ENCODE results near the gene EDN1. TPM values are rescaled to one million over a fixed set of nuclear protein-coding genes. Genes with fewer than 3 reads are reported as not detected.

Gene EDN1
- total and polyA plus RNA-seq, 10 of the 15 experiments (the other 5 are each of a cell fraction or from before 2014, with no cell fraction given), result 2.0 to 6.6 (median 3.1) TPM

DNA sequence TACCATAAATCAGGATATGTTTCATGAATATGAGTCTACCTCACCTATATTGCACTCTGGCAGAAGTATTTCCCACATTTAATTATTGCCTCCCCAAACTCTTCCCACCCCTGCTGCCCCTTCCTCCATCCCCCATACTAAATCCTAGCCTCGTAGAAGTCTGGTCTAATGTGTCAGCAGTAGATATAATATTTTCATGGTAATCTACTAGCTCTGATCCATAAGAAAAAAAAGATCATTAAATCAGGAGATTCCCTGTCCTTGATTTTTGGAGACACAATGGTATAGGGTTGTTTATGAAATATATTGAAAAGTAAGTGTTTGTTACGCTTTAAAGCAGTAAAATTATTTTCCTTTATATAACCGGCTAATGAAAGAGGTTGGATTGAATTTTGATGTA lies 6.4 kb downstream of the EDN1 start:
- H2AFZ ChIP-seq (ENCODE audit: control insufficient read depth, low read depth, low read length), result no peak overlapping the region
- no peak for FAIRE-seq
- no peaks in the 10 kb centered on the region for H3K36me3 ChIP-seq (ENCODE audit: control insufficient read depth in 2 of 2, insufficient read depth in 2 of 2, low read length in 1 of 2)
- no peak for TF ChIP-seq SP1 (IDR thresholded peaks at IDR 0.05; ENCODE audit: low read depth, low read length)
- BruUV-seq (replicated peaks), result no TSS peak
- H3K27ac ChIP-seq (ENCODE audit: control insufficient read depth, insufficient read depth), result no peak overlapping the region
- no peak overlapping the region for H3K9ac ChIP-seq (ENCODE audit: control insufficient read depth, insufficient read depth, low read length)
- no peaks in the 10 kb centered on the region for H4K20me1 ChIP-seq (ENCODE audit: control insufficient read depth, insufficient read depth)
- no peak for DNase-seq (ENCODE audit: low read depth, low spot score)
- no peaks in the 10 kb centered on the region for H3K27me3 ChIP-seq (replicated peaks in 1 of 2; ENCODE audit: control insufficient read depth in 2 of 2, insufficient read depth in 2 of 2, low read length in 1 of 2)
- no peak overlapping the region for H3K4me3 ChIP-seq
- POLR2A ChIA-PET, result no interaction called here
- CTCF ChIA-PET, result interaction anchor here (2.5 to 9.2 kb wide), 5 partner anchors 16 to 306 kb away, joined by 8 to 64 read pairs (median 17); no protein-coding TSS in a partner anchor
- H3K9me3 ChIP-seq (replicated peaks; ENCODE audit: control insufficient read depth, insufficient read depth, low read length), result no peaks in the 10 kb centered on the region
- SMC1A ChIA-PET (ENCODE audit: uncharacterized antibody, unreplicated experiment), result interaction anchor here (0.8 to 8.2 kb wide), 5 partner anchors 10 to 640 kb away, joined by 3 to 70 read pairs (median 4); no protein-coding TSS in a partner anchor
- H3K4me1 ChIP-seq (ENCODE audit: control insufficient read depth, insufficient read depth, low read length), result peaks cover 5% of the 10 kb centered on the region
- peaks cover 8% of the 10 kb centered on the region for H3K79me2 ChIP-seq (ENCODE audit: control insufficient read depth, insufficient read depth, low read length)
- 81% methylated on average over 3 of the region's 3 CpGs for WGBS (ENCODE audit: insufficient coverage, insufficient replicate concordance, low lambda C conversion rate, missing lambda C conversion rate)
- in situ Hi-C loops (cut with MboI) (loop anchor here (5.0 kb wide), 1 partner anchor 301 kb away; no protein-coding TSS in a partner anchor), intact Hi-C loops (cut with micrococcal nuclease; ENCODE audit: unreplicated experiment) (no loop called here)
- no peak for ATAC-seq
- H3K4me2 ChIP-seq (ENCODE audit: control insufficient read depth, insufficient read depth), result no peak overlapping the region
- RAD21 ChIA-PET (ENCODE audit: unreplicated experiment), result interaction anchor here (1.1 to 2.3 kb wide), 4 partner anchors 185 to 298 kb away, joined by 3 to 8 read pairs (median 4); no protein-coding TSS in a partner anchor

DNA sequence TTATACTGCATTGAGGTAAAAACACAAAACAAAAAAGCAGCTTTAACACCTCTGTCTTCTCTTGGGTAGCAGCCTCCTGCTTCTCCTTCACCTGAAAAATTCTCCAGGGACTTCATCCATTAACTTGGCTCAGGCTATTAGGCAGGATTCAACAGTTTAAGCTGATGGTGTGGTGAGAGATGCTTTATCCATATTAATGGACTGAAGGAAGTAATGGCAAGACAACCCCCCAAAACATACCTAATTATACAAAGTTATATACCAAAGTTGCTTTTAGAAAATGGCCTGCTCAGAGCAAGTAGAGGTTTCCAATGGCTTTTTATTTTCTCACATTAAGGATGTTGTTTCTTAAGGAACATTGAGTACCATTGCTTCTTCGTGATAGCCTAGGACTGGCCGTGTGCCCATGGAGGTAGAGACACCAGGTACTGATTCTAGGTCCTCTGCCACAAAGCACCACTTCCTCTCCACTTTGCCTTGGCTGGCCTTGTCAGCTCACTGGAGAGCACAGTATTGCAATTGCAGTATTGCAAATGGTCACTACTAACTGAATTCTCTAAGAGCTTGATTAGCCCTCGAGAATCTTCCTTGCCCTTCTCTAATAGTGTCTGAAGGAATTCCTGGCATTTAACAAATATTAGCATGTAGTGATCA lies 7.3 kb downstream of the EDN1 start:
- Histone ChIP-seq H3K9ac (ENCODE audit: control insufficient read depth, insufficient read depth, low read length) (no peak overlapping the region), H3K27me3 (replicated peaks in 1 of 2; ENCODE audit: control insufficient read depth in 2 of 2, insufficient read depth in 2 of 2, low read length in 1 of 2) (no peaks in the 10 kb centered on the region), H3K4me1 (ENCODE audit: control insufficient read depth, insufficient read depth, low read length) (0 out of 2 replicates have a peak, but pooled peaks cover 2% of the 10 kb centered on the region), H3K36me3 (ENCODE audit: control insufficient read depth in 2 of 2, insufficient read depth in 2 of 2, low read length in 1 of 2) (no peaks in the 10 kb centered on the region), H2AFZ (ENCODE audit: control insufficient read depth, low read depth, low read length) (no peak overlapping the region), H3K4me3 (no peak overlapping the region), H3K9me3 (replicated peaks; ENCODE audit: control insufficient read depth, insufficient read depth, low read length) (no peaks in the 10 kb centered on the region), H3K79me2 (ENCODE audit: control insufficient read depth, insufficient read depth, low read length) (peaks cover 2% of the 10 kb centered on the region), H3K4me2 (ENCODE audit: control insufficient read depth, insufficient read depth) (no peak overlapping the region), H4K20me1 (ENCODE audit: control insufficient read depth, insufficient read depth) (no peaks in the 10 kb centered on the region), H3K27ac (ENCODE audit: control insufficient read depth, insufficient read depth) (no peak overlapping the region)
- peak; percentile 46 for ATAC-seq
- POLR2A ChIA-PET, result interaction anchor here (1.2 kb wide), 1 partner anchor 8 kb away, joined by 3 read pairs; the partner anchor contains the start of gene EDN1
- TF ChIP-seq PML (IDR thresholded peaks at IDR 0.05; ENCODE audit: low read length), result no peak
- TF ChIP-seq, protein P1, sequence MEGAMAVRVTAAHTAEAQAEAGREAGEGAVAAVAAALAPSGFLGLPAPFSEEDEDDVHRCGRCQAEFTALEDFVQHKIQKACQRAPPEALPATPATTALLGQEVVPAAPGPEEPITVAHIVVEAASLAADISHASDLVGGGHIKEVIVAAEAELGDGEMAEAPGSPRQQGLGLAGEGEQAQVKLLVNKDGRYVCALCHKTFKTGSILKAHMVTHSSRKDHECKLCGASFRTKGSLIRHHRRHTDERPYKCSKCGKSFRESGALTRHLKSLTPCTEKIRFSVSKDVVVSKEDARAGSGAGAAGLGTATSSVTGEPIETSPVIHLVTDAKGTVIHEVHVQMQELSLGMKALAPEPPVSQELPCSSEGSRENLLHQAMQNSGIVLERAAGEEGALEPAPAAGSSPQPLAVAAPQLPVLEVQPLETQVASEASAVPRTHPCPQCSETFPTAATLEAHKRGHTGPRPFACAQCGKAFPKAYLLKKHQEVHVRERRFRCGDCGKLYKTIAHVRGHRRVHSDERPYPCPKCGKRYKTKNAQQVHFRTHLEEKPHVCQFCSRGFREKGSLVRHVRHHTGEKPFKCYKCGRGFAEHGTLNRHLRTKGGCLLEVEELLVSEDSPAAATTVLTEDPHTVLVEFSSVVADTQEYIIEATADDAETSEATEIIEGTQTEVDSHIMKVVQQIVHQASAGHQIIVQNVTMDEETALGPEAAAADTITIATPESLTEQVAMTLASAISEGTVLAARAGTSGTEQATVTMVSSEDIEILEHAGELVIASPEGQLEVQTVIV (IDR thresholded peaks at IDR 0.05; ENCODE audit: borderline replicate concordance, partially characterized antibody), result no peak
- no peak for TF ChIP-seq ZNF384 (IDR thresholded peaks at IDR 0.05; ENCODE audit: borderline replicate concordance, low read depth, low read length)
- peak; percentile 50; the same call in 1 of the 2 replicates for TF ChIP-seq SPI1 (IDR thresholded peaks at IDR 0.05; ENCODE audit: borderline replicate concordance, insufficient read depth, low read depth, low read length)
- RAD21 ChIA-PET (ENCODE audit: unreplicated experiment), result interaction anchor here (0.9 to 3.2 kb wide), 7 partner anchors 38 to 300 kb away, joined by 3 to 14 read pairs (median 5); no protein-coding TSS in a partner anchor
- BruUV-seq (replicated peaks), result no TSS peak
- no peak for DNase-seq (ENCODE audit: low read depth, low spot score)
- FAIRE-seq, result no peak
- WGBS (ENCODE audit: insufficient coverage, insufficient replicate concordance, low lambda C conversion rate, missing lambda C conversion rate), result 40% methylated on average over 3 of the region's 3 CpGs
- CTCF ChIA-PET, result interaction anchor here (1.1 to 9.2 kb wide), 7 partner anchors 15 to 305 kb away, joined by 3 to 64 read pairs (median 9); no protein-coding TSS in a partner anchor
- SMC1A ChIA-PET (ENCODE audit: uncharacterized antibody, unreplicated experiment), result interaction anchor here (0.7 to 8.2 kb wide), 16 partner anchors 9 to 641 kb away, joined by 3 to 70 read pairs (median 5); no protein-coding TSS in a partner anchor
- intact Hi-C loops (cut with micrococcal nuclease; ENCODE audit: unreplicated experiment), result no loop called here
- in situ Hi-C loops (cut with MboI), result loop anchor here (5.0 kb wide), 1 partner anchor 300 kb away; no protein-coding TSS in a partner anchor
